K562 (cell line): ENCODE measurements around the gene PIK3C2G.

ENCODE experiments used
- ETS1 ChIP-seq: conservative IDR thresholded peaks from 2 replicates; pipeline ENCODE4 v1.6.1; 2011; ENCODE audit warnings: low read depth, mild to moderate bottlenecking, low read length; ENCODE audit not compliant: control insufficient read depth
- POLR2AphosphoS2 ChIP-seq: IDR thresholded peaks from 2 replicates; pipeline ENCODE4 v1.6.1; 2012; ENCODE audit warnings: low read length, improper control_type of control experiment

DNA sequence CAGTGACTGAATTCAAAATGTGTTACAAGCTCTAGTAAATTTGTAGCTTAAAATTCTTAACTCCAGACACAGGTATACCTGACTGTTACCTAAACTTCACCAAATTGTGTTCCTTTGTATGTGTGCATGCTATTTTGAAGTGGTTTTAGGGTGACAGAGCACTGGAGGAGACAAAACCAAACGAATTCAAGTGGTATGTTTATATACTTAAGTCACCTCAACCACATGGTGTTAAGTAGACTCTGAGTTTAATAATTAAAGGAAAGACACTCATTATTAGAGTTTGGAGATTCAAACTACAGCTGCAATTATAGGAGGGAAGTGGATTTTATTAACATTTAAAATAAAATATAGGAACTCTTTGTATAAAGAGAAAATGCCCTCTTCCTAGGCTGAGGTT is 392.1 kb downstream of the PIK3C2G start:
- TF ChIP-seq POLR2AphosphoS2 (no peak), ETS1 (no peak)
